Measurements from ENCODE around the gene EIF4EBP3.
A peak's percentile ranks its signal among the peaks of the same experiment; 100 is the strongest.
"Not testable (repeated sequence)": the region's sequence is repeated elsewhere in the genome, so short reads cannot be mapped to it uniquely, and the experiment has no call there.

EIF4EBP3 gene

GRCh38 chr5:140557965-140558364 is 10.5 kb downstream of the EIF4EBP3 start:
- DNase-seq: no peak

GRCh38 chr5:140558542-140558941 is 11.1 kb downstream of the EIF4EBP3 start:
- DNase-seq: no peak

GRCh38 chr5:140560227-140560626 is 12.8 kb downstream of the EIF4EBP3 start:
- DNase-seq: no peak

- DNase-seq: no peak
These were observed 14.5 kb downstream of the EIF4EBP3 start for GRCh38 chr5:140561753-140562523.

GRCh38 chr5:140563596-140563995 is 16.1 kb downstream of the EIF4EBP3 start:
- no peak for DNase-seq

GRCh38 chr5:140564196-140565023 is 16.9 kb downstream of the EIF4EBP3 start, which contains the start of the genes APBB3 and SLC35A4:
Gene APBB3, minus strand, starts transcription at chr5:140564598. Its CDS starts 353 bp downstream, at chr5:140564245.
Gene SLC35A4, plus strand, starts transcription at chr5:140564828. Its CDS starts 2,342 bp downstream, at chr5:140567170.
- DNase-seq: peak; percentile 91

- no peak for DNase-seq
These were observed 17.7 kb downstream of the EIF4EBP3 start for GRCh38 chr5:140565024-140565779.

GRCh38 chr5:140565780-140566095 is 18.3 kb downstream of the EIF4EBP3 start:
- DNase-seq: no peak

- DNase-seq: no peak
These were observed 19.2 kb downstream of the EIF4EBP3 start for GRCh38 chr5:140566665-140567064.

GRCh38 chr5:140567136-140567818 is 19.8 kb downstream of the EIF4EBP3 start:
- no peak for DNase-seq

- no peak for DNase-seq
These were observed 20.4 kb downstream of the EIF4EBP3 start for GRCh38 chr5:140567871-140568270.

- no peak for DNase-seq
These were observed 21.1 kb downstream of the EIF4EBP3 start for GRCh38 chr5:140568443-140569063.

GRCh38 chr5:140569197-140569596 is 21.7 kb downstream of the EIF4EBP3 start:
- no peak for DNase-seq

- DNase-seq: no peak
These were observed 22.6 kb downstream of the EIF4EBP3 start for GRCh38 chr5:140570058-140570457.

- DNase-seq: no peak
These were observed 23.0 kb downstream of the EIF4EBP3 start for GRCh38 chr5:140570488-140570887.

- DNase-seq: no peak
These were observed 23.6 kb downstream of the EIF4EBP3 start for GRCh38 chr5:140571105-140571504.

- no peak for DNase-seq
These were observed 26.2 kb downstream of the EIF4EBP3 start for GRCh38 chr5:140573683-140574082.

GRCh38 chr5:140574165-140574564 is 26.7 kb downstream of the EIF4EBP3 start:
- no peak for DNase-seq

GRCh38 chr5:140575309-140575708 is 27.8 kb downstream of the EIF4EBP3 start:
- no peak for DNase-seq

- no peak for DNase-seq
These were observed 29.3 kb downstream of the EIF4EBP3 start for GRCh38 chr5:140576776-140577201.

- not testable (repeated sequence) for DNase-seq
These were observed 31.8 kb downstream of the EIF4EBP3 start for GRCh38 chr5:140579188-140579747.

- no peak for DNase-seq
These were observed 40.0 kb downstream of the EIF4EBP3 start for GRCh38 chr5:140587495-140587894.
